Measurements from ENCODE around the gene UGT1A10.

UGT1A10 gene

DNA sequence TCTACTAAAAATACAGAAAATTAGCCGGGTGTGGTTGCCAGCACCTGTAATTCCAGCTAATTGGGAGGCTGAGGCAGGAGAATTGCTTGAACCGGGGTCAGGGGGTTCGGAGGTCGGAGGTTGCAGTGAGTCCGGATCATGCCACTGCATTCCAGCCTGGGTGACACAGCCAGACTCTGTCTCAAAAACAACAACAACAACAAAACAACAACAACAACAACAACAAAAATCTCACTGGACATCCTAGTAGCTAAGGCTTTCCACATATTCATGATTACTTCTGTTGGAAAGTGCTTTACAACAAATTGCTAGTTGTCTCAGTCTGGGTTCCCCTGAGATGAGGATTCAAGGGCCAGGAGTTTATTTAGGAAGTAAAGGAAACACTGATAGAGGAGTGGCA is 137.6 kb downstream of the UGT1A10 start:
- no peak for DNase-seq (ENCODE audit: low read depth)

DNA sequence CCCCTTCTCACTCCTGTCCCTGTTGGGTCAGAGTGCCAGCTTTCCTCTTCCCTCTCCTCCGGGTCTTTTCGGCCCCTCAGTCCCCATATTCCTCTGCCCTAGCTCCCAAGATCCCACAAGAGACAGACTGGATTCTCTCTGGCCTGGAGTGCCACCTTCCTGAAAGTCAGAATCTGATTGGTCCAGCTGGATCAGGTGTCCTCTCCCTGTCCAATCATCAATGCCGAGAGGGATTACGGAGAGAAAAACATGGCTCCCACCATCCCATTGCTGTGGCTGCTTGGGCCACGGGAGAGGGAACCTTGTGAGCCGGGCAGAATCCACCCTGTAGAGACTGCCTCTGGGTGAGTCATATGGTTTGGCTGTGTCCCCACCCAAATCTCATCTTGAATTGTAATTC is 139.2 kb downstream of the UGT1A10 start:
- DNase-seq (ENCODE audit: low read depth), result no peak

DNA sequence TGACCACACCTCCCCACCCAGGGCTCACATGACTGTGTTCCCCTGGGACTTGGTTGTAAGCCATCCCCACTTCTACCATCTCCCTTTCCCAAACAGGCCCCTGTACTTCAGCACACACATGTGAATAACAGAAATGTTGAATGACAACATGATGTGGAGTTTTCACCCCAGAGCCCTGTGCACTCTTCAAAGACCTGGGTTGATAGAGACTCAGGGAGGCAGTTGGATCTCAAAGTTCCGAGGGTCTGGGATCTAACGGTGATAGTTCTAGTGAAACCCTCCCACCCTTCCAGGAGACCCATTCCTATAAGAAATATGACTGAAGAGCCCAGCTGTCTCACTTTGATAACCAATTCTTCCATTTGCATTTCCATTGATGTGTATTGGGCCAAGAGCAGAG is 141.8 kb downstream of the UGT1A10 start, which contains the start of gene MROH2A:
MROH2A (plus strand) TSS at position 301 of the 400 bp plus-strand sequence. CDS start 1,029 bp downstream, outside the sequence.
- DNase-seq (ENCODE audit: low read depth), result no peak

DNA sequence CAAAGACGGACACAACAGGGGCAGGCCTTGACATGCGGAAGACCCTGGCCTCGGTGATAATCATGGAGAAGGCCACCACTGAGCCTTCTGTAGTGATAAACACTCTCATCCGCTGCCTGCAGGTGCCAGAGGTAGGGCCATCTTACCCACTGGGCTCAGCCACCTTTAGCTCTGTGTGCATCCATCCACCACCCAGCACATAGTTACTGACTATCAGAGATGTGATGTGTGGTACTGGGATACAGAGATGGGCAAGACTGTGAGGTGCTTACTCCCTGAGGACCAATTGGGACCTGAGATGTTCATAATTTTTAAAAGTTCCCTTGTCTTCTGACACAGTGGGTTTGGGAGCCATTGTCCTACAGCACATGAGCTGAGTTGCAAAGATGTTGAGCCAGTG is 143.5 kb downstream of the UGT1A10 start:
- no peak for DNase-seq (ENCODE audit: low read depth)

DNA sequence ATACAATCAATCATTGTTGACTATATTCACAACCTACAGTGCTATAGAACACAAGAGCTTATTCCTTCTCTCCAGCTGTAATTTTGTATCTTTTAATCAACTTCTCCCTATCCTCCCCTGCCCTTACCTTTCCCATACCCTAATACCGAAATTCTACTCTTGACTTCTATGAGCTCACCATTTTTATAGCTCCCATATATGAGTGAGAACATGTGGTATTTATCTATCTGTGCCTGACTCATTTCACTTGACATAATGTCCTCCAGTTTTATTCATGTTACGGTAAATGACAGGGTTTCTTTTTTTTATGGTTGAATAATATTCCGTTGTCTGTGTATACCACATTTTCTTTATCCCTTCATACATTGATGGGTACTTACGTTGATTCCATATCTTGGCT is 144.5 kb downstream of the UGT1A10 start:
- DNase-seq (ENCODE audit: low read depth), result no peak

DNA sequence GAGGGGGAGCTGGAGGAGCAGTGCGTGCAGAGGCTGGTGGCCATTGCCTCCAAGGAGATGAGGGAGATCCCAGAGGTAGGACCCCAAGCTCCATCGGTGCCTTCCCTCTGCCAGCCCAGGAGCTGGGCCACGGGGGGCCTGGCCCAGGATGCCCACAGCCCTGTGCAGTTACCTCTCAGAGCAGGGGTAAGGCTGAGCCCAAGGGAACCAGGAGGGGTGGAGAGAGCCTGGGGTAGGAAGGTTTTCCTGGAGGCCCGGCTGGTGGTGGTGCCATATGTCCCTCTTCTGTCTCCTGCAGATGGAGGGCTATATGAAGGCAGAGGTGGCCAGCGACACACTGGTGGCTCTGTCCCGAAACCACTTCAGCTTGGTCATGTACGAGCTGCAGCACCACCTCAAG is 153.3 kb downstream of the UGT1A10 start:
- DNase-seq (ENCODE audit: low read depth), result no peak

DNA sequence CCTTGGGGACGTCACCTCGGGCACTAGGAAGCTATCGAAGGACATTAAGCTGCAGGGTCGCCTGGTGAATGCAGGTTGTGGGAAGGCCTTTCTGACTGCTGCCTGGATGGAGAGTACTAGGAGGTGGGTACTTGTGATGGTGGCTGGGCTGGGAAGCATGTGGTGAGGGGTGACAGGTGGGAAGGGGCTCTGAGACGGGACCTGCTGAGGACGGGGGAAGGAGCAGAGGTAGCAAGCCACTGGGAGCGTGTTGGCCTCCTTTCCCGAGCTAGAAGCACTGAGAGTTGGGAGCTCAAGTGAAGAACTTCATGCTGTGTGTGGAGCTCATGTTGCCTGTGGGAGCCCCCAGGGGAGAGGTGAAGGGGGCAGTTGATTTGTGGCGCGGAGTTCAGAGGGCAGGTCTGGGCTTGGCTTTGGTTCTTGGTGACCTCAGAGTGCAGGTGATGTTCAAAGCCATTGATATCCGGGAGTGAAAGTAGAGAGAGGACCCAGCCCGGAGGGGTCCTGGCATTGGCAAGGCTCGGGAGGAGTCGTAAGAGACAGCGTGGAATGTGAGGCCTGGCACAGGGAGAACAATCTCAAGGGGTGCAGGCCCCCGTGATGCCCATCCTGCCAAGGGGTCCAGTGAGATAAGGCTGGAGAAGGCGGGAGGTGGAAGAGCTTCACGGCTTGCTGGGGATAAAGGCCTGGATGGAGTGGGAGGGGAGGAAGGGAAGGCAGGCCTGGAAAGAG is 155.1 kb downstream of the UGT1A10 start:
- DNase-seq (ENCODE audit: low read depth), result no peak

DNA sequence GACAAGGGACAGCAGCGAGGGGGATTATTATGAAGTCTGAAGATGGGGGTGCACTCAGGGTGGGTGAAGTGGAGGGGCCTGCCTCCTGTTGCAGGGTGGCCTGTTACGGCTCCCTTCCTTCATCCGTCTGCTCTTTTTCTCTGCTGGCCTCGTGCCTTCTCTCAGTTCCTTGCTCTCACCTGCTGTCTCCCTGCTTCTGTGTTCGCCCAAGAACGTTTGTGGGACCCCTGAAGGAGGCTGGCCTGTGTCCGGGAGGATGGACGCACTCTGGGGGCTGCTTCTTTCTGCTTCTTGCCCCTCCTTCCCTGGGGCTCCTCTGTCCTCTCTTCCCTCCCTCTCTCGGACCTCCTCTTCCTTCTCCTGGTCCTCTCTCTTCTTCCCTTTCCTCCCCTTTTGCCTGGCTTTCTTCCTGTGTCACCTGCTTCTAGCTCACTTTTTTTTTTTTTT is 155.7 kb downstream of the UGT1A10 start:
- DNase-seq (ENCODE audit: low read depth), result no peak

DNA sequence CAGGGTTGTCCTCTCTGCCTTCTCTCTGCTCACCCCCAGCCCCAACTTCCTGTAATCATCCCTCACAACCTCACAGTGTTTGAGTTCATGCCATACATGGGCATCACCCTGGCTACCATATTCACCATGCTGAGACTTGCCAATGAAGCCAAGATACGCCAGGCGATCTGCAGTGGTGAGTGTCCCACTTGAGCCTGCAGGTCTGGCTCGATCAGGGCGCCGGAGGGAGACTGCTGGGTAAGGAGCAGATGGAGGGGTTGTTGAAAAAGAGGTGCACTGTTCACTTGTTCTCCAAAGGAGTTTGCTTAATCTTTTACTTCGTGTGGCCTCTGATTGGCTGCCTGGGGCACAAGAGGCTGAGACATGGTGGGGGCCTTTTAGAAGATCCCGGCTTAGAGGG is 156.5 kb downstream of the UGT1A10 start:
- no peak for DNase-seq (ENCODE audit: low read depth)

DNA sequence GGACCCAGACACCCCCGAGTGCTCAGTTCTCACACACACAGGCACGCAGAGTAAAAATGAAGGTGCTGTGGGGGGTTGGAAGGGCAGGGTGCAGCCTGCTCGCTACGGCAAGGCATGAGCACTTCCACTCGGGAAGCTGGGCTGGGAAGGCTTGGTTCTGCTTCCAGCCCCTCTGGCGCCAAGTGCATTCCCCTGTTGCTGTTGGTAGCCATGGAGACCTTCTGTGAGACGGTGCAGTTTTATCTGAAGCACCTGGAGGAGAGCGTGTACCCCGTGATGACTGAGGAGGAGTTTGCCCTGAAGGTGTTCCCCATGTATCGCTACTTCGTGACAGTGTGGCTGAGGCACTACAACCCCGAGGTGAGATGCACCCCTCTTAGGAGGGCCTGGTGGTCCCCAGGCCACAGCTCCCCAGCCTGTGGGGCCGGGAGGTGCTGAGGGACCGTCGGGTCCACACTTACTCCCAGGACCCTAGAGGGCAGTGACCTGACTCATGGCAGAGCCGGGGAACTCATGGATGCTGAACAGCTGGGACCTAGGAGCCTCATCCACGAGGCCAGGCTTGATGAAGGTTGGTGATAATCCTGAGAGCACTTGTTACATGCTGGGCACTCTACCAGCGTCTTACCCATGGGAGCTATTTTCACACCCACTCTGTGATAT is 157.3 kb downstream of the UGT1A10 start:
- DNase-seq (ENCODE audit: low read depth), result no peak

DNA sequence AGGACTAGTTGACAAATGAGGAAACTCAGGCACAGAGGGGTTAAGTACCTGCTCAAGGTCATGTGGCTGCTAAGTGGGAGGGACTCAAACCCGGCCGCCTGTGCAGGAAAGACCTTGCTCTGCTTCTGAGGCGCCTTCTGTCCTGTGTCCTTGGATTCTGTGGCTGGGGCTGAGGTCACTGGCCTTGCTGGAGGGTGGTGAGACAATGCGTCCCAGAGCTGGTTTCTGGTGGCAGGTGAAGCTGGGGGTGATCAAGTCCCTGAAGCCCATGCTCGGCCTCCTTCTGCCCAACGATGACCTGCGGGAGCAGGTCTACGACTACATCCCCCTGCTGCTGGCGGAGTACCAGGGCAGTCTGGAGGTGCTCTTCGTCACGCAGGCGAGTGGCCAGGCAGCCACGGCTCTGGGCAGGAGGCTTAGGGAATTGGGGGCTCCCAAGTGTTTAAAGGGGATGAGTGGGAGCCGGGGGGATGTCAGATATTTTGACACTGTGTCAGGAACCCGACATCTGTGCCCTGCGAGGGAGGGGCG is 157.9 kb downstream of the UGT1A10 start:
- DNase-seq (ENCODE audit: low read depth), result no peak

DNA sequence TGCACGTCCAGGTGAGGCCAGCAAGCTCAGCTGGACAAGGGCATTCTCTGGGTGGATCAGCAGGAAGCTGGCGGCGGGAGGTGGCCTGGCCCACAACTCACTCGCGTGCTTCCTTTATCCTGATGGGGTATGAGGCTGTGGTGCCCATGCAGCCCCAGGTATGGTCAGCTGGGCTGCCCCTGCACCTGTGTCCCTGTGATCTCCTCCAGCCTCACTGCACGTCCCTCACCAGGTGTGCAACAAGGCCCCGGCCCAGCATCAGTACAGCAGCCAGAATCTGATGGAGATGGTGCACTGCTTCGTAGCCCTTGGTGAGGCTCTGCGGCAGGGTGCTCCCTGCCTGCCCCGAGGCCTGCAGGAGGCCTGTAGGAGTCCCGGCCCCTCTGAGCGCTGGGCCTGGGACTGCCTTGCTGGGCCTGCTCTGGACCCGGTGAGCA is 159.5 kb downstream of the UGT1A10 start:
- no peak for DNase-seq (ENCODE audit: low read depth)

DNA sequence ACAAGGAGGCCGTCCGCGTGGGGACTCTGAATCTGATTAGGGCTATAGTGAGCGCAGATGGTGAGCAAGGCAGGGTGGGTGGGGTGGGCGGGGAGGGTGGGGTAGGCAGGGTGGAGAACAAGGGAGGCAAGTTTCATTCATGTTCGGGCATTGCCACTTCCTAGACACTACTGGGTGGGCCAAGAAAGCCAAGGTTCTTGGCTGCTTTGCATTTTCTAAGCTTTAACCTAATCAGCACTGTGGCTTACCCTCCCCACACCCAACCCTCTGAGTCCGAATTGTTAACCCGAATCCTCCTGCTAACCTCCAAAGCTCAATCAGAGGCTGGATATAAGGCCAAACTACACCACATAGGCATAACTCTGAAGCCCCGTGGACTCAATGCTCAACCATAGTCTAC is 160.0 kb downstream of the UGT1A10 start:
- DNase-seq (ENCODE audit: low read depth), result no peak

DNA sequence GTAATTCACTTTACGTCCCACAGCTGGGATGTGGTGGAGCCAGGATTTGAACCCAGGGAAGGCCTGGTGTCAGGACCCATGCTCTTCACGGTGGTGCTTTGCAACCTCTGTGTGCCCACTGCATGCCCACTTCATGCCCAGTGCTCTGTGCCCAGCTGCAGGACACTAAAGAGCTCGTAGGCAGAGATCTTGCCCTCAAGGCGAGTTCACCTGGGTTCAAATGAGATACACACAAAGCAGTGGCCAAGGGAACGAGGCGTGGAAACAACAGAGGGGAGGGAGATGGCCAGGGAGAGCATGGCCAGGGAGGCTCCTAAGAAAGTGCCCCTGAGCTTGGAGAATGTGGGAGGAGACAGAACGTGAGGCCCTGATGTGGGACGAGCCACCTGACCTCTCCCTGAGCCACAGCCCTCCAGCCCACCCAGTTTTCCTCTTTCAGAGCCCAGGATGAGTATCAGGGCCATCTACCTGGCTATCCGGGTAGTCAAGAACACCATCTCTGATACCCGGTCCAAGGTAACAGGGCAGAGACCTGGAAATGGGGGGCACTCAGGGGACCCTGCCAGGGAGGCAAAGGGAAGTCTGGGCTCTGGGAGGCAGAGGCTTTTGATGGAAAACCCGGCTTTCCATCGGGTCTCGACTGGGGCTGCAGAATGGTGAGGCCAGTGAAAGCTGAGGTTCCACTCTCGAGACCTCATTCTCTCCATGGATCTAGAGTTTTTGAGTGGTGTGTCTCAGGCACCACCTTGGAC is 162.3 kb downstream of the UGT1A10 start:
- no peak for DNase-seq (ENCODE audit: low read depth)

DNA sequence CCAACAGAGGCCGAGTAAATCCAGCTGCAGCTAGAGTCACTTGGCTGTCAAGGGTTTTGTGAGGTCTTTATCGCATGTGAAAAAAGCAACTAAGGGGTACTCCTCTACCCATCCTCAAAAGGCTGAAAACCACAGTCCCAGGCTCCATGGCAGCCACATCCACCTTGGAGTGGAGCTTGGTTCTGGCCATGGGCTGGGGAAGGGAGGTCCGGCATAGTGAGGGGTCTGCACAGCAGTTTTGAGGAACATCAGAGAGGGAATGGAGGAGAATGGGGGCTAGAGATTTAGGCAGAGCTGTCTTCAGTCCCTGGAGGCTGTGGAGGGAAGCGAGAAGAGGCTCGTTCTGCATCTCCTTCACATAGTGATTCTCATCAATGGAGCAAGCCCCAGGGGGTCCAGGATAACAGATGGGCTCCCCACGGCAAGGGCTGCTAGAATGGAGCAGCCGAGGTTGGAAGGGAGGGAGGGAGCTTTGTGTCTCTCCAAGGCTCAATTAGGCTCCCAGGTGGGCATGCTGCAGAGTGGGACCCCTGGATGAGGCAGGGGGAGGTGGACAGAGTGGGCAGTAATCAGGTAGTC is 162.9 kb downstream of the UGT1A10 start:
- no peak for DNase-seq (ENCODE audit: low read depth)

DNA sequence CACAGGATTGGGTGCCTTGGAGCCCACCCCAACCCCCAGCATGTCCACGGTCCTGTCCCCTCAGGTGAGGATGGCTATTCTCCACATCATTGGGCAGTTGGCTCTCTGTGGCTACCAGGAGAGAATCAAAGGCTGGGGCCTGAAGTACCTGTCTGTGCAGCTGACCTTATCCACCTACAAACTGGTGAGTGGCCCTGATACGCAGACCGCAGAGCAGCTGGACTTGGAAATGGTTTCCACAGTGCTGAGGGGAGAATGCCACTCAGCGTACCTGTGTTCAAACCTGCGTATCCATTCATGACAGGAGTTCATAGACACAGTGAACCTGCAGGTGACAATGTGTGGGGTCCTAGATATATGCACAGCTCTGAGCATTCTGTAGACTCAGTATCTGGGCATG is 163.5 kb downstream of the UGT1A10 start:
- no peak for DNase-seq (ENCODE audit: low read depth)

DNA sequence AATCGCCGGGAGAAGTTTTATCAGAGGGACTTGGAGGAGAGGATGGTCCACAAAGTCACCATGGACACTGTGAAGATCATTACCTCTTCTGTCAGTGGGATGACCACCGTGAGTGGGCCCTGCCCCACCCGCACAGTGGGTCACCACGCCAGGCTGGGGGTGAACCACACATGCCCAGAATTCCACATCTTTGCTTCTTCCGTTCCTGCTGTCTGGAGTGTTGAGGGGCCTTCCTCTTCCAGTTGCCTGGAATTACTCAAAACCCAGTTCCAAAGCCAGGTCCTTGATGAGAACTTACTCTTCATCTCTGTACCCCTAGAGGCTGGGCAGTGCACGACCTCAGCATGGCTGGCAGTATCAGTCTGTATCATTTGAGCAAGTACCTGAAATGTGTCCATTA is 164.0 kb downstream of the UGT1A10 start:
- no peak for DNase-seq (ENCODE audit: low read depth)

DNA sequence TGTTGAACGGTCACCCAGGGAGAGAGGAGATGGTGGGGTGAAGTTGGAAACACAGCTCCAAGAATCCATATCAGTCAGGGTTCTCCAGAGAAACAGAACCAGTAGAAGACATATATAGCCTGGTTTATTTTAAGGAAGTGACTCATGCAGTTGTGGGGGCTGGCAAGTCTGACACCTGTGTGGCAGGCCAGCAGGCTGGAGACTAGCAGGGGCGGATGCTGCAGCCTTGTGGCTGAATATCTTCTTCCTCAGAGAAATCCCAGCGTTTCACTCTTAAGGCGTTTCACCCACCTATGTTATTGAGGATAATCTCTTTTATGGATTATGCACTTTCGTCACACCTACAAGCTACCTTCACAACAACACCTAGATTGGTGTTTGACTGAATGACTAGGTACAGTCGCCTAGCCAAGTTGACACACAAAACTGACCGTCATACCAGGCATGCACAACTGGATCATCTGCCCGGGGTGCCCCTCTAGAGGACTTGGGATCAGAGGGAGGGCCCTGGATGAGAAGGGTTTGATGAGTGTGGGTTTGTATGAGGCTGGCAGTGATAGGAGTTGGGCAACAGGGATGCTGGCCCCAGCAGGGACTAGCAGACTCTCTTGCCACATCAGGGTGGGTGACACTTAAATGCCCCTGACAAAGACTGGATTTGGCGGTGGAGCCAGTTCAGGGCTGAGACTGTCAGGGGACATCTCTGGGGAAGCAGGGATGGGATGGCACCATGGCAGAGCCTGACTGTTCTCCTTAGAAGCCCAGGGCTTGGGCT is 165.3 kb downstream of the UGT1A10 start:
- no peak for DNase-seq (ENCODE audit: low read depth)

DNA sequence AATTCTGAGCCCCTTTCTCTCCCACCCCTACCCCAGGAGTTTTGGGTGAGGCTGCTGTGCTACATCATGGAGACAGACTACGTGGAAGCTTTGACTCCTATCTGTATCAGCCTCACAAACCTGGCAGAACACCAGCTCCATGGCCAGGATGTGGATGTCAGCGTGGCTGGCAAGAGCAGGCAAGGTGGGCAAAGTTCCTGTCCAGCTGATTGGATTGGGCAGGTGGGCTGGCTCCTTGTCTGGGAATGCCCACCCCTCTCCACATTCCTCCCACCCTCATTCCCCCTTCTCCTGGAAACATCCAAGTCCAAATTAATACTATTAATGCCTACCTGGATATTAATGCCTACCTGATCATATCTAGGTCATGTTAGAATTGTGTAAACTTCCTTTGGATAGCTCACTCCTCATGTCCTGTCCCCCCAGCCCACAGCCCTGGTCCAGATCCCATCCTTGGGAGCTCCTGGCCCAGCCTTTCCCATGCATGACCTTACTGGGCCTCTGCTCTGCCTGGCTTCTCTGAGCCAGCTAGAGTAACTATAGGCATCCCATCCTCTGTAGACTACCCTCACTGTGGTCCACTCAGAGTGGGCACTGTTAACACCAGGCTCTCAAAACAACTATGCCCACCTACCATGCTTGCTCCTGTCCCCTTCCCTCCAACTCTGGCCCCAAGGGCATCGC is 166.0 kb downstream of the UGT1A10 start:
- DNase-seq (ENCODE audit: low read depth), result no peak

DNA sequence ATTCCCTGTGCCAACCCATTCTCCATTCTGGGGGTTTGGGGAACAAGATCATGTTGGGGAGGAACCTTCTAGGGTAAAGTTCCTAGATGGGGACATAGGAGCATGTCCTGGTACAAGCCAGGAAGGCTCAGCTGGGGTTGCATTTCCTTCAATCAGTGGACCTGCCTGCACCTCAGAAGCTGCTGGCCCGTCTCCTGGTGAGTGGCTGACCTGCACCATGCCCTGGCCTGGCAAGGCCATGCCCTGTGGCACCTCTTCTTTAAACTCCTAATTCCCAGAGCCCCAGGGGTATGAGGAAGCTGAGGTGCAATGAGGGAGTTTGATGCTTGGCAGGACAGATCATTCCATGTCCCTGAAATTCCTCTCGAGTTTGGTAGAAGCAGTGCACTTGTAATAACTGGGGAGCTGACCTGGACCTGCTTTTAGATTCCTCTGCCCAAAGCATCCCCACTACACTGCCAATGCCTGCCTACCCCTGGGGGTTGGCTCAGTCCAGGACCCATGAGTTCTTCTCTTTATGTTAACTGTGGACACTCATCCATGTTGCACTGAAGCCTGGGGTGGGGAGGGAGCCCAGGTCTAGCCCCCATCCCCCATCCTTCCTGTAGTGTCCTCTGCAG is 167.2 kb downstream of the UGT1A10 start:
- no peak for DNase-seq (ENCODE audit: low read depth)
